Measurements from ENCODE around the gene KCNJ6.

Gene KCNJ6

DNA sequence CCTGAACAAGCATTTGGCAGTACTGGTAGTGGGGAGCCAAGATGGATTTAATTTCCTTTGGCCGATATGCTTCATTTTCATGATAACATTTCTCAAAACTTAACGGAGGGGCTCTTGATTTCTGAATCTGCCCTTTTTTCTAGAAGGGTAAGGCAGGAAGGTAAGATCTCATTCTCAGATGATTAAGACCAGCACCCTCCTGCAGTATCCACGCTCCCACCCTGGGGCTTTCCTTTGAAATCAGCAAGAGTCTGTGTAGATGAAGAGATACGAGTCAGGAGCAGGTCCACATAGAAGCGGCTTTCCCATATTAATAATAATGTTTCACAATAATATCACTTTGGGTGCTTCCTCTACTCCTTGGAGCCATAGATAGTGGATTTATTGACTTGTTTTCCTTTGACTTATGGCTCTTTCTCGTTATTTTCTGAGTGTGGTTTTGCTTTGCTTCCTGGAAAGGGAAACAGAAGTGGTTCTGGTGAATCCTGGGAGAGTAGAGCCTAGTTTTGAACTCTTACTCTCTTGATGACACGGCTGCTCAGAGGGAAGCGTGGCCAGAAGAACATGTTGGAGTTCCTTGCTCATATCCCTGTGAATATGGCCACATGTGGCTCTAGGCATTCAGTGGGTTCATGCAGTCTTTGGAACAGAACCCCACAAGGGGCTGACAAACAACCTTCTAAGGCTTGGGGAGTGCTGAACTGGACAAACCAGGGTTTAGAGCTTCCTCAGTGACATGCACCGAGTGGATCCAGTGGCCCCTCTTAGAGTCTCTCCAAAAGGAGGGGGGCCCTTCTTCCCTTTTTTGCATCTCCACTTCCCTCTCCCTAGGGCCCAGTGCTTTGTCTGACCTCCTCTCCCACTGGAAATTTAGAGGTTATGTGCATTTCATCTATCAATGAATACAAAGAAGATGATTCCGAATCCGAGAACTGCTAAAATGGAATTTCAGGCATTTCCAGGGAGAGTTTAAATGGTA is 354.0 kb downstream of the KCNJ6 start:
- no peak overlapping the region for H3K4me3 ChIP-seq (replicated peaks; ENCODE audit: low read depth, low read length)
- TF ChIP-seq, protein P1, sequence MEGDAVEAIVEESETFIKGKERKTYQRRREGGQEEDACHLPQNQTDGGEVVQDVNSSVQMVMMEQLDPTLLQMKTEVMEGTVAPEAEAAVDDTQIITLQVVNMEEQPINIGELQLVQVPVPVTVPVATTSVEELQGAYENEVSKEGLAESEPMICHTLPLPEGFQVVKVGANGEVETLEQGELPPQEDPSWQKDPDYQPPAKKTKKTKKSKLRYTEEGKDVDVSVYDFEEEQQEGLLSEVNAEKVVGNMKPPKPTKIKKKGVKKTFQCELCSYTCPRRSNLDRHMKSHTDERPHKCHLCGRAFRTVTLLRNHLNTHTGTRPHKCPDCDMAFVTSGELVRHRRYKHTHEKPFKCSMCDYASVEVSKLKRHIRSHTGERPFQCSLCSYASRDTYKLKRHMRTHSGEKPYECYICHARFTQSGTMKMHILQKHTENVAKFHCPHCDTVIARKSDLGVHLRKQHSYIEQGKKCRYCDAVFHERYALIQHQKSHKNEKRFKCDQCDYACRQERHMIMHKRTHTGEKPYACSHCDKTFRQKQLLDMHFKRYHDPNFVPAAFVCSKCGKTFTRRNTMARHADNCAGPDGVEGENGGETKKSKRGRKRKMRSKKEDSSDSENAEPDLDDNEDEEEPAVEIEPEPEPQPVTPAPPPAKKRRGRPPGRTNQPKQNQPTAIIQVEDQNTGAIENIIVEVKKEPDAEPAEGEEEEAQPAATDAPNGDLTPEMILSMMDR (IDR thresholded peaks at IDR 0.05; ENCODE audit: low read length, missing control alignments) = no peak
- no peak for DNase-seq (ENCODE audit: low read depth)

DNA sequence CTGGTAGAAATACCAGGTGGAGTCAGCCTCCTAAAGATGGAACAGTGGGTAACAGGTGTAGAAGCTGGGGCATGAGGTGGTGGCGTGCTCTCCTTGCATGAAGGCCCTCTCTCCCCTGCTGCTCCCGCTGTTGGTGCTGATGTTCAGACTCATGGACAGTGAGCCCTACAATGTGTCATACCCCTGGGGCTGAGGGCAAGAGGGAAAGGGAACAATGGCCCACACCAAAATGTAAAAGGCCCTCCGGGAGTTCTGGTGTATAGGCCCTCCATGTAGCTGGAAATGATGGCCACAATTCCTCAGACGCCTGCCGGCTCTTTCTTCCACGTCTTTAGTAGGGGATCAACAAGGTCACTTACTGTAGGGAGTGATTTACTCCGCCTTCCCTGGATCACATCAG is 354.8 kb downstream of the KCNJ6 start:
- TF ChIP-seq, protein P1 (IDR thresholded peaks at IDR 0.05; ENCODE audit: low read length, missing control alignments) = no peak
- no peak for DNase-seq (ENCODE audit: low read depth)
- no peak overlapping the region for H3K4me3 ChIP-seq (replicated peaks; ENCODE audit: low read depth, low read length)

DNA sequence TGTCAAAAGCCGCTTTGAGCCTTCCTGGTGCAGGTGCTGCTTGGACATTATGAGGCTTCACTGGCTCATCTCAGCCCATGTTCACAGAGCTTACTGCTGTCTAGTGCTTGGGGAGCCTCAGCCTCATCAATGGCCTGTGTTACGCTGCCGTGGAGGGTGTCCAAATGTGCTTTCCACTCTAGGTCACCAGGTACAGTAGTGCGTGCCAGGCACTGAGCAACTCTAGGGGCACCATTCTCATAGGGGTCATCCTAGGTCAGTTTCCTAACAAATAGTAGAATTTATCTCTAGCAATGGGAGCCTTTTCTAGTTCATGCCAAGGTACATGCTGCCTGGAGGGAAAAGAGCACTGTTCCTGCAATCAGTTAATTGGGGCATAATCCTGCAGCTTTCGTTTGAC is 355.9 kb downstream of the KCNJ6 start:
- no peak overlapping the region for H3K4me3 ChIP-seq (replicated peaks; ENCODE audit: low read depth, low read length)
- TF ChIP-seq, protein P1 (IDR thresholded peaks at IDR 0.05; ENCODE audit: low read length, missing control alignments) = no peak
- DNase-seq (ENCODE audit: low read depth) = no peak

DNA sequence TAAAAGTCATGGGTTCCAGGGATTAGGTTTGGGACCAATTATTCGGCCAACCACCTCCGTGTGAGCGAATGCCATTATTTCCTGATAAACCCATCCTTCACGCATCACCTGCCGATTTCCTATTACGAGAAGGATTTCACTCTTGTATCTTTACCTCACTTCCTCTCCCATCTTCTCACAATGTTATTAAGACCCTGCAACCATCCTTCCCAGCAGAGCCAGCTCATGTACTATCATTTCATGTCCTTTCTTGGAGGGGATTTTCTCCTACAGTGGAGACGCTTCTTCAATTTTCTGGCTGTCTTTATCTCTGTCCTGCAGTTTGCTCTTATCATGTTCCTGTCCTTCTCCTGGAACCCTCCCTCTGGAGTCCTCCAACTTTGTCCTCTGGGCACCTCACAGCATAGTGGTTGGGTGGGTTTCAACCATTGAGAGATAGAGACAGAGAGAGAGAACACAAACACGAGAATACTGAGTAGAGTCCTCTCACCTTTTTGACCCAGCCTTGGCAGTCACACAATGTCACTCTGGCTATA is 357.5 kb downstream of the KCNJ6 start:
- H3K4me3 ChIP-seq (replicated peaks; ENCODE audit: low read depth, low read length) = no peak overlapping the region
- no peak for DNase-seq (ENCODE audit: low read depth)
- TF ChIP-seq, protein P1 (IDR thresholded peaks at IDR 0.05; ENCODE audit: low read length, missing control alignments) = no peak
